ENCODE measurements around the gene TYW1B. TPM values are rescaled to one million over a fixed set of nuclear protein-coding genes. Genes with fewer than 3 reads are reported as not detected.
"Not testable (repeated sequence)": the region's sequence is repeated elsewhere in the genome, so short reads cannot be mapped to it uniquely, and the experiment has no call there.

TYW1B gene
- total RNA-seq, 3 donors from 2014 or later: 3.0 to 10.2 (median 7.2) TPM

- TF ChIP-seq CTCF (IDR thresholded peaks at IDR 0.05) (no peak), POLR2A (IDR thresholded peaks at IDR 0.05) (no peak), POLR2AphosphoS5 (IDR thresholded peaks at IDR 0.05) (no peak)
- no peak for DNase-seq (ENCODE audit: low spot score in 2 of 2)
Measured at GRCh38 chr7:72785166-72785955, 42.6 kb downstream of the TYW1B start.

GRCh38 chr7:72783601-72784370, 44.2 kb downstream of the TYW1B start:
- H3K4me1 ChIP-seq; H3K4me3 ChIP-seq; H3K9me3 ChIP-seq; H3K27me3 ChIP-seq; H3K27ac ChIP-seq; H3K36me3 ChIP-seq; intact Hi-C loops (cut with DNase I; ENCODE audit: low total_unique reads); DNase-seq (ENCODE audit: low spot score in 2 of 2): not testable (repeated sequence)

More at GRCh38 chr7:72785166-72785955, 42.6 kb downstream of the TYW1B start:
- Histone ChIP-seq H3K9me3 (no peaks in the 10 kb centered on the region), H3K27ac (no peak overlapping the region), H3K4me3 (no peak overlapping the region), H3K27me3 (no peaks in the 10 kb centered on the region), H3K4me1 (no peaks in the 10 kb centered on the region), H3K36me3 (no peaks in the 10 kb centered on the region)
- intact Hi-C loops (cut with DNase I; ENCODE audit: low total_unique reads): no loop called here

DNA sequence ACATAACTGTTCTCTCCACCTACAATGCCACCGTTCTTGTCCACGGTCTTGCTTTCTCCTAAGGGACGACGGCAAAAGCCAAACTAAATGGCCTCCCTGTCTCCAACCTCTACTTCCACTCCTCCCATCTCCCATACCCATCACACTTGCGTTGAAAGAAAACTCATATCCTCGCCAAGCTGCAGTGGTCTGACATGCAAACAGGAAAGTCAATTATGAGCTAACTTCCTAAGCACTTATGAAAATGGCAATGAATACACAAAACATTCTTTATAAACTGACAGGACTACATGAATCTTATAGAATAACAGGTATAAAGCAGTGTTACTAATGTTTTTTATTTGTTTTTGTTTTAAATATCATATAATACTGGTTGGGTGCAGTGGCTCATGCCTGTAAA, 46.4 kb downstream of the TYW1B start:
- no peak for DNase-seq (ENCODE audit: low spot score in 2 of 2)
- Histone ChIP-seq H3K9me3 (no peaks in the 10 kb centered on the region), H3K27ac (no peak overlapping the region), H3K4me1 (no peaks in the 10 kb centered on the region), H3K4me3 (no peak overlapping the region), H3K36me3 (no peaks in the 10 kb centered on the region), H3K27me3 (no peaks in the 10 kb centered on the region)
- TF ChIP-seq CTCF (IDR thresholded peaks at IDR 0.05): no peak
- no peak for TF ChIP-seq POLR2A (IDR thresholded peaks at IDR 0.05)
- TF ChIP-seq POLR2AphosphoS5 (IDR thresholded peaks at IDR 0.05): no peak
- intact Hi-C loops (cut with DNase I; ENCODE audit: low total_unique reads): no loop called here

- Histone ChIP-seq H3K9me3 (no peaks in the 10 kb centered on the region), H3K4me3 (no peak overlapping the region), H3K27ac (no peak overlapping the region), H3K4me1 (no peaks in the 10 kb centered on the region), H3K27me3 (no peaks in the 10 kb centered on the region), H3K36me3 (no peaks in the 10 kb centered on the region)
- no peak for DNase-seq (ENCODE audit: low spot score in 2 of 2)
- TF ChIP-seq POLR2AphosphoS5 (IDR thresholded peaks at IDR 0.05) (no peak), CTCF (IDR thresholded peaks at IDR 0.05) (no peak), POLR2A (IDR thresholded peaks at IDR 0.05) (no peak)
- intact Hi-C loops (cut with DNase I; ENCODE audit: low total_unique reads): no loop called here
Measured at GRCh38 chr7:72781161-72781560, 46.8 kb downstream of the TYW1B start.

GRCh38 chr7:72780289-72780894, 47.6 kb downstream of the TYW1B start:
- H3K4me3 ChIP-seq; H3K27ac ChIP-seq; intact Hi-C loops (cut with DNase I; ENCODE audit: low total_unique reads); H3K4me1 ChIP-seq; DNase-seq (ENCODE audit: low spot score in 2 of 2); H3K36me3 ChIP-seq; H3K27me3 ChIP-seq; H3K9me3 ChIP-seq: not testable (repeated sequence)

DNA sequence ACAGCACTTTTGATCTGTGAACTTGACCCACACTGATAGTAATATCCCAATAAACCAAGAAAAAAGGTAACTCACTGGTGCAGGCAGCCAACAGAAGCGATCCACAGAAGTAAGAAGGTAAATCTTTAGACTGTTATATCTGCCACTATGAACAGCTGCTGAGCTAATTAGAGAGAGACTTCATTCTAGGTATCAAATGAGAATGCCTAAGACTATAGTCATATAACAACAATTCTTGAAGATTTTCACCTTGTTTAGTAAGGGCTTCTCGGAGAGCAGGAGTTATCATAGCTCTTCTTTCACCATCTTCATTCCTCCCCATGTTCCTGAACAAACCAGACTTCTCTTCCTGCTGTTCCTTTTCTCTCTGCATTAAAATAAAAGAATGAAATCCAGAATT, 50.8 kb downstream of the TYW1B start:
- H3K27ac ChIP-seq; intact Hi-C loops (cut with DNase I; ENCODE audit: low total_unique reads); H3K4me3 ChIP-seq; H3K36me3 ChIP-seq; H3K9me3 ChIP-seq; DNase-seq (ENCODE audit: low spot score in 2 of 2); H3K27me3 ChIP-seq; H3K4me1 ChIP-seq: not testable (repeated sequence)

- intact Hi-C loops (cut with DNase I; ENCODE audit: low total_unique reads); H3K4me3 ChIP-seq; DNase-seq (ENCODE audit: low spot score in 2 of 2); H3K9me3 ChIP-seq; H3K27ac ChIP-seq; H3K4me1 ChIP-seq; H3K36me3 ChIP-seq; H3K27me3 ChIP-seq: not testable (repeated sequence)
Measured at GRCh38 chr7:72772627-72773026, 55.4 kb downstream of the TYW1B start.

GRCh38 chr7:72766994-72767393, 61.0 kb downstream of the TYW1B start:
- H3K9me3 ChIP-seq; H3K27ac ChIP-seq; intact Hi-C loops (cut with DNase I; ENCODE audit: low total_unique reads); H3K4me1 ChIP-seq; H3K36me3 ChIP-seq; H3K27me3 ChIP-seq; H3K4me3 ChIP-seq; DNase-seq (ENCODE audit: low spot score in 2 of 2): not testable (repeated sequence)

Data from breast epithelium (tissue), 4 donors.